ENCODE measurements around the gene KIF16B. TPM values are rescaled to one million over a fixed set of nuclear protein-coding genes. Genes with fewer than 3 reads are reported as not detected.

Gene KIF16B, protein sequence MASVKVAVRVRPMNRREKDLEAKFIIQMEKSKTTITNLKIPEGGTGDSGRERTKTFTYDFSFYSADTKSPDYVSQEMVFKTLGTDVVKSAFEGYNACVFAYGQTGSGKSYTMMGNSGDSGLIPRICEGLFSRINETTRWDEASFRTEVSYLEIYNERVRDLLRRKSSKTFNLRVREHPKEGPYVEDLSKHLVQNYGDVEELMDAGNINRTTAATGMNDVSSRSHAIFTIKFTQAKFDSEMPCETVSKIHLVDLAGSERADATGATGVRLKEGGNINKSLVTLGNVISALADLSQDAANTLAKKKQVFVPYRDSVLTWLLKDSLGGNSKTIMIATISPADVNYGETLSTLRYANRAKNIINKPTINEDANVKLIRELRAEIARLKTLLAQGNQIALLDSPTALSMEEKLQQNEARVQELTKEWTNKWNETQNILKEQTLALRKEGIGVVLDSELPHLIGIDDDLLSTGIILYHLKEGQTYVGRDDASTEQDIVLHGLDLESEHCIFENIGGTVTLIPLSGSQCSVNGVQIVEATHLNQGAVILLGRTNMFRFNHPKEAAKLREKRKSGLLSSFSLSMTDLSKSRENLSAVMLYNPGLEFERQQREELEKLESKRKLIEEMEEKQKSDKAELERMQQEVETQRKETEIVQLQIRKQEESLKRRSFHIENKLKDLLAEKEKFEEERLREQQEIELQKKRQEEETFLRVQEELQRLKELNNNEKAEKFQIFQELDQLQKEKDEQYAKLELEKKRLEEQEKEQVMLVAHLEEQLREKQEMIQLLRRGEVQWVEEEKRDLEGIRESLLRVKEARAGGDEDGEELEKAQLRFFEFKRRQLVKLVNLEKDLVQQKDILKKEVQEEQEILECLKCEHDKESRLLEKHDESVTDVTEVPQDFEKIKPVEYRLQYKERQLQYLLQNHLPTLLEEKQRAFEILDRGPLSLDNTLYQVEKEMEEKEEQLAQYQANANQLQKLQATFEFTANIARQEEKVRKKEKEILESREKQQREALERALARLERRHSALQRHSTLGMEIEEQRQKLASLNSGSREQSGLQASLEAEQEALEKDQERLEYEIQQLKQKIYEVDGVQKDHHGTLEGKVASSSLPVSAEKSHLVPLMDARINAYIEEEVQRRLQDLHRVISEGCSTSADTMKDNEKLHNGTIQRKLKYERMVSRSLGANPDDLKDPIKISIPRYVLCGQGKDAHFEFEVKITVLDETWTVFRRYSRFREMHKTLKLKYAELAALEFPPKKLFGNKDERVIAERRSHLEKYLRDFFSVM (N-terminal part only)
- total RNA-seq (10 to 100 TPM; 12.0 TPM), polyA plus RNA-seq (1 to 10 TPM; 3.2 to 8.0 TPM)

DNA sequence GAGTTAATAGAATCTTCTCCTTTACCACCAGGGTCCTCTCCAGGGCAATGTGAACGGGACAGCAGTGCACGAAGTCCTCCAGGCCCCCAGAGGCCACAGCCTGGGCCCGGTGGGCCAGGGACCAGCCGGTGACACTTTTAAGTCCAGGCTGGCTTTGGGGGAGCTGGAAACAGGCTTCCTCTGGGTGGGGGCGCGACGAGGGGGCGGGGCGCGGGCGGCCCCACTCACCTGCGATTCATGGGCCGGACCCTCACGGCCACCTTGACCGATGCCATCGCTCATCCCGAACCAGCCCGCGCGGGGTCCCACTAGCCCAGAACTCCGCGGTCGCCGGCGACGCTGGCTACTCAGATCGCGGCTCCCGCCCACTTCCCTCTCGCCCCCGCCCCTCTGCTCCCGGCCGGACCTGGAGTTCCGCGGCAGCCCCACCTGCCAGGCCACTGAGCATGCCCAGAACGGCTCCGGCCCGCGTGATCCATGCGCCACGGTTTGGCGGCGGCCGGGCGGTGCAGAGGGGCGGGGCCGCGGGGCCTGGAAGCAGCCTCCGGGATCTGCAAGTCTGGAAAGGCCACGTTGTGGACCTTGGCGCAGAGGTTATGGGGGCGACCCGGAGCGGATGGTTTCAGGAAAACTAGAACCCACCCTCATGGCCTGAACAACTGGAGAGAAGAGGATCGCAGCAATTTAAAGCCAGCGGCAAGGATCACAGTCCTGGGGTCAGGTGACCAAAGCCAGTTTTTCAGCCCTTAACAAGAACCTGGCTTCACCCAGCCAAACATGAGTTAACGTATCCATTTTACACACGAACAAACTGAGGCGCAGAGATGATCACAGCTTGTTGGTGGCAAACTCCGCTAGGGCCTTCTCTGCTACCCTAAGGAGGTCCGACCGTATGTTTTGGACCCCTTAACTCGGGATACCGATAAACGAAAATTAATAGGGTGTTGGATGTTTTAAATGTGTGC lies at the start of gene KIF16B:
TSS of gene KIF16B (minus strand) at position 448 of the 965 bp plus-strand sequence. CDS start at position 275, 173 bp downstream.
- Histone ChIP-seq H3K4me3 (ENCODE audit: low read length in 2 of 2) (peak within 1 kb of the TSS; percentile 57 to 93), H3K4me1 (ENCODE audit: insufficient read depth, low read length) (peaks cover 35% of the 10 kb centered on the region), H3K36me3 (ENCODE audit: insufficient read depth, low read length) (no peaks in the 10 kb centered on the region), H3K27ac (ENCODE audit: low read depth, low read length) (peak within 1 kb of the TSS; percentile 61), H3K27me3 (ENCODE audit: insufficient read depth, low read length) (no peaks in the 10 kb centered on the region), H3K9me3 (ENCODE audit: control insufficient read depth in 1 of 2, low read length in 2 of 2) (no peaks in the 10 kb centered on the region)
- CTCF ChIA-PET (ENCODE audit: partially characterized antibody) = no interaction called here
- DNase-seq = peak; percentile 71 to 80 (median 79)
- H3K4me1 Mint-ChIP-seq = peaks cover 21 to 60% (median 42%) of the 10 kb centered on the region in 4 donors
- H3K9me3 Mint-ChIP-seq = peaks cover 0 to 2% (median 0%) of the 10 kb centered on the region in 8 donors
- POLR2A ChIA-PET (ENCODE audit: partially characterized antibody) = interaction anchor here (1.9 kb wide), 1 partner anchor 156 kb away, joined by 4 read pairs; the partner anchor contains the start of gene SNRPB2
- peaks cover 0 to 3% of the 10 kb centered on the region in 2 donors for H3K36me3 Mint-ChIP-seq
- H3K27me3 Mint-ChIP-seq = no peaks in the 10 kb centered on the region
- peak within 1 kb of the TSS; percentile 71 to 89 (median 84) for H3K27ac Mint-ChIP-seq
- intact Hi-C loops (cut with micrococcal nuclease) = loop anchor here (10.0 kb wide), 2 partner anchors 1392 to 1712 kb away; partner anchors contain the start of genes MGME1, SNX5 and ZNF133
- peak within 1 kb of the TSS; percentile 89 to 95 (median 93) for H3K4me3 Mint-ChIP-seq

DNA sequence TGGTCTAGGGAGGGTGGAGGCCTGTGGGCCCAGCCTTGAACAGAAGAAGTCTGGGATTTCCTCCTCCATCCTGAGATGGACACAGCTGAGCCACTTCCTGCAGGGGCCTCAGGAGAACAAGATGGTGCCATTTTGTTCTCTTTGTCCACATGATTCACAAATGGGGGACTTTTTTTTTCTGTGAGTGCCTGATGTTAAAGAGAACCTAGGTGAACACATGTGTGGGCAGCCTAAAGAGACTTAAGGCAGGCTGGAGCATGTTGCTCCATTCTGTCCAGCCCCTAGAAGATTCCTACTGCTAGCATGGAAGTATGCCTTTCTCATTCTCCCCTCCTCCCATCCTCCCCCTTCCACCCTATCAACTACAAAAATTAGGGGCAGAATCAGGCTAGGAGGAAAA lies 49.3 kb upstream of the KIF16B start:
- Histone ChIP-seq H3K27me3 (ENCODE audit: insufficient read depth, low read length) (no peaks in the 10 kb centered on the region), H3K9me3 (ENCODE audit: control insufficient read depth in 1 of 2, low read length in 2 of 2) (no peaks in the 10 kb centered on the region), H3K4me3 (ENCODE audit: low read length in 2 of 2) (no peak overlapping the region), H3K36me3 (ENCODE audit: insufficient read depth, low read length) (no peaks in the 10 kb centered on the region), H3K4me1 (ENCODE audit: insufficient read depth, low read length) (no peaks in the 10 kb centered on the region), H3K27ac (ENCODE audit: low read depth, low read length) (no peak overlapping the region)
- ChIA-PET POLR2A (ENCODE audit: partially characterized antibody) (no interaction called here), CTCF (ENCODE audit: partially characterized antibody) (no interaction called here)
- DNase-seq = no peak
- peaks cover 1 to 2% of the 10 kb centered on the region in 2 donors for H3K27me3 Mint-ChIP-seq
- no peak overlapping the region for H3K4me3 Mint-ChIP-seq
- H3K9me3 Mint-ChIP-seq = peaks cover 0 to 12% (median 3%) of the 10 kb centered on the region in 8 donors
- H3K36me3 Mint-ChIP-seq = no peaks in the 10 kb centered on the region
- H3K4me1 Mint-ChIP-seq = no peaks in the 10 kb centered on the region
- H3K27ac Mint-ChIP-seq = no peak overlapping the region
- intact Hi-C loops (cut with micrococcal nuclease) = no loop called here

DNA sequence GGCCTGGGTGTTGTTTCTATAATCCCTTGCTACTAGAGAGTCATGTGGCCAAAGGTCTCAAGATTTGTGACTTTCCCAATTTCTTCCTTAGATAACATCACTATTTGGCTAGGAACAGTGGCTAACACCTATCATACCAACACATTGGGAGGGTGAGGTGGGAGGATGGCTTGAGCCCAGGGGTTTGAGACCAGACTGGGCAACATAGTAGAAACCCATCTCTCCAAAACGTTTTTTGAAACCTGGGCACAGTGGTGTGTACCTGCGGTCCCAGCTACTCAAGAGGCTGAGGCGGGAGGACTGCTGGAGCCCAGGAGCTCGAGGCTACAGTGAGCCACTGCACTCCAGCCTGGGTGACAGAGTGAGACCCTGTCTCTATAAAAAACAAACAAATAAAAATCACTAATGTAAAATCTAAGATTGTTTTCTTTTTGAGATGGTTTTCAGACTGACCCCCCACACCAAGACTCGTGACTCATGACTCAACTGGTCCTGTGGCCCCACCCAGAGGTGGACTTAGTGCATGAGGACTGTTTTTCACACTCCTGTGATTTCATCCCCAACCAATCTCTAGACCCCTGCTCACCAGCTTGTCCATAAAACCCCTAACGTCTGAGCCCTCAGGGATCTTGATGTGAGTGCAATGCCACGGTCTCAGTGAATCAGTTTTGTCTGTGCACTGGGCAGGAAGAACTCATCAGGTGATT lies 48.3 kb upstream of the KIF16B start:
- Histone ChIP-seq H3K36me3 (ENCODE audit: insufficient read depth, low read length) (no peaks in the 10 kb centered on the region), H3K4me1 (ENCODE audit: insufficient read depth, low read length) (no peaks in the 10 kb centered on the region), H3K4me3 (ENCODE audit: low read length in 2 of 2) (no peak overlapping the region), H3K27ac (ENCODE audit: low read depth, low read length) (no peak overlapping the region), H3K27me3 (ENCODE audit: insufficient read depth, low read length) (no peaks in the 10 kb centered on the region), H3K9me3 (ENCODE audit: control insufficient read depth in 1 of 2, low read length in 2 of 2) (no peaks in the 10 kb centered on the region)
- H3K27me3 Mint-ChIP-seq = peaks cover 2% of the 10 kb centered on the region in 2 donors
- H3K9me3 Mint-ChIP-seq = peaks cover 0 to 21% (median 8%) of the 10 kb centered on the region in 8 donors
- ChIA-PET POLR2A (ENCODE audit: partially characterized antibody) (no interaction called here), CTCF (ENCODE audit: partially characterized antibody) (no interaction called here)
- no peak overlapping the region for H3K27ac Mint-ChIP-seq
- intact Hi-C loops (cut with micrococcal nuclease) = no loop called here
- no peaks in the 10 kb centered on the region for H3K4me1 Mint-ChIP-seq
- DNase-seq = no peak
- no peak overlapping the region for H3K4me3 Mint-ChIP-seq
- H3K36me3 Mint-ChIP-seq = no peaks in the 10 kb centered on the region

DNA sequence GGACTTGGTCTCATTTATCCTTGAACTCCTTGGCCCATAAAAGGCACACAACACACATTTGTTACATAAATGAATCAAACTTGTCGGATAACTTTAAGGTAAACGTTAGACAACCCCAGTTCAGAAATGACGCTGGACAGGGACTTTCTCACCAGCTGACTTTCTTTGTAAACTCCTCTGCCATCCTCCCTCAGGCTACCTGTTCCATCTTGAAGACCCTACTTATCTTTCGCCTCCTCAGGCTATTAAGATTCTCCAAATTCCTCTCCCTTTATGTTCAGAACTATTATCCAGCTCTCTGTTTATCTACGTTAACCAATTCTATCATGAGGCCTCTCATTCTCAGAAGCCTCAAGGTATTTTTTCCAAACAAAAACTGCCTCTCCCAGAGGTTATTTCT lies 47.7 kb upstream of the KIF16B start:
- intact Hi-C loops (cut with micrococcal nuclease) = no loop called here

DNA sequence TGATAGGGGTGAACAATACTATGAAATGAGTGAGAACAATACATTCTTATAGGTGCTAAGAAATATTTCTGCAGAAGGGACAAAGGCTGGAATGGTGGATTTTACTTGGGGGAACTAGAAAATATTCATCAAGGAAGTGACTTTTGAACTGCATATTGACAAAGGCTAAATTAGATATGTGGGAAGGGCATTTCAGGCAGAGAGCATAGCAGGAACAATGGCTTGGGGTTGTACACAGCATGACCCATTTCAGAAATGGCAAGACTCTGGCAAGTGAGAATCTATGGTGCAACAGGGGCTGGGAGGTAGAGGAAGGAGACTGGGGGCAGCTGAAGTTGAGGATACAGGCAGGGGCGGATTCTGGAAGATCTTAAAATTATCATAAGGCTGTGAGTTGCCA lies 46.7 kb upstream of the KIF16B start:
- peaks cover 2 to 4% of the 10 kb centered on the region in 2 donors for H3K27me3 Mint-ChIP-seq
- ChIA-PET CTCF (ENCODE audit: partially characterized antibody) (no interaction called here), POLR2A (ENCODE audit: partially characterized antibody) (no interaction called here)
- H3K4me3 ChIP-seq (ENCODE audit: low read length in 2 of 2) = no peak overlapping the region
- no peaks in the 10 kb centered on the region for H3K36me3 Mint-ChIP-seq
- no peaks in the 10 kb centered on the region for H3K9me3 ChIP-seq (ENCODE audit: control insufficient read depth in 1 of 2, low read length in 2 of 2)
- no peak overlapping the region for H3K4me3 Mint-ChIP-seq
- H3K4me1 ChIP-seq (ENCODE audit: insufficient read depth, low read length) = no peaks in the 10 kb centered on the region
- peaks cover 0 to 23% (median 10%) of the 10 kb centered on the region in 8 donors for H3K9me3 Mint-ChIP-seq
- H3K27ac Mint-ChIP-seq = no peak overlapping the region
- intact Hi-C loops (cut with micrococcal nuclease) = no loop called here
- H3K4me1 Mint-ChIP-seq = no peaks in the 10 kb centered on the region
- no peaks in the 10 kb centered on the region for H3K27me3 ChIP-seq (ENCODE audit: insufficient read depth, low read length)
- no peaks in the 10 kb centered on the region for H3K36me3 ChIP-seq (ENCODE audit: insufficient read depth, low read length)
- no peak overlapping the region for H3K27ac ChIP-seq (ENCODE audit: low read depth, low read length)
- no peak for DNase-seq

More for the DNA sequence above, 47.7 kb upstream of the KIF16B start:
- Histone ChIP-seq H3K4me3 (ENCODE audit: low read length in 2 of 2) (no peak overlapping the region), H3K36me3 (ENCODE audit: insufficient read depth, low read length) (no peaks in the 10 kb centered on the region), H3K27ac (ENCODE audit: low read depth, low read length) (no peak overlapping the region), H3K4me1 (ENCODE audit: insufficient read depth, low read length) (no peaks in the 10 kb centered on the region), H3K9me3 (ENCODE audit: control insufficient read depth in 1 of 2, low read length in 2 of 2) (no peaks in the 10 kb centered on the region), H3K27me3 (ENCODE audit: insufficient read depth, low read length) (no peaks in the 10 kb centered on the region)
- POLR2A ChIA-PET (ENCODE audit: partially characterized antibody) = no interaction called here
- CTCF ChIA-PET (ENCODE audit: partially characterized antibody) = no interaction called here
- no peak overlapping the region for H3K27ac Mint-ChIP-seq
- no peak overlapping the region for H3K4me3 Mint-ChIP-seq
- DNase-seq = no peak
- peaks cover 0 to 23% (median 9%) of the 10 kb centered on the region in 8 donors for H3K9me3 Mint-ChIP-seq
- peaks cover 2 to 4% of the 10 kb centered on the region in 2 donors for H3K27me3 Mint-ChIP-seq
- no peaks in the 10 kb centered on the region for H3K4me1 Mint-ChIP-seq
- no peaks in the 10 kb centered on the region for H3K36me3 Mint-ChIP-seq

DNA sequence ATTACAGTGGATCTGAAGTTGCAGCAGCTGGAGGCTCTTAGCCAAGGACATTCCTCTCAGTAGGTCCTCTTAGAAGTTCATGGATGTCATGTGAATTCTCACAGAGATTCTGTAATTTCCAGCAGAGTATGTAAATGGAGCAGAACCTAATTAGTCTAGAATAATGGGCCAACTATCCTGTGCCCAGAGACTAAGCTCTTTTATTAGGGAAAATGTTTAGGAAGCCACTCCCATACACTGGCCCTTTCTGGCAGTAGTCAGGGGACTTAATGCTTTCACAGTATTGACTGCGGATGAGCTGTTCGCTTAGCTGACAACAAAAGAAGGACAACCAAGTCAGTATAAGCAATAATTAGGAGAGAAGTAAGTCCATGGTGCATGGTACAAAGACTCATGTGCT lies 43.8 kb upstream of the KIF16B start:
- H3K4me1 Mint-ChIP-seq = no peaks in the 10 kb centered on the region
- Histone ChIP-seq H3K36me3 (ENCODE audit: insufficient read depth, low read length) (no peaks in the 10 kb centered on the region), H3K27me3 (ENCODE audit: insufficient read depth, low read length) (no peaks in the 10 kb centered on the region), H3K27ac (ENCODE audit: low read depth, low read length) (no peak overlapping the region), H3K4me3 (ENCODE audit: low read length in 2 of 2) (no peak overlapping the region), H3K9me3 (ENCODE audit: control insufficient read depth in 1 of 2, low read length in 2 of 2) (no peaks in the 10 kb centered on the region), H3K4me1 (ENCODE audit: insufficient read depth, low read length) (no peaks in the 10 kb centered on the region)
- H3K4me3 Mint-ChIP-seq = no peak overlapping the region
- H3K27me3 Mint-ChIP-seq = peaks cover 2 to 5% of the 10 kb centered on the region in 2 donors
- no peaks in the 10 kb centered on the region for H3K36me3 Mint-ChIP-seq
- H3K9me3 Mint-ChIP-seq = peaks cover 0 to 19% (median 10%) of the 10 kb centered on the region in 8 donors
- no peak for DNase-seq
- ChIA-PET POLR2A (ENCODE audit: partially characterized antibody) (no interaction called here), CTCF (ENCODE audit: partially characterized antibody) (no interaction called here)
- no peak overlapping the region for H3K27ac Mint-ChIP-seq
- intact Hi-C loops (cut with micrococcal nuclease) = no loop called here
